Sigmoid colon (tissue), 7 donors: Measurements from ENCODE around the gene ZNF277. TPM values are rescaled to one million over a fixed set of nuclear protein-coding genes. Genes with fewer than 3 reads are reported as not detected.

Experiments
- DNase-seq: peaks from one replicate; pipeline ENCODE4 v3.0.0-alpha.2; 2019
- H3K27ac ChIP-seq, 4 donors: fragments of 200-600 bp; sonication (generic); one replicate each; pipeline ENCODE4 v1.5.1; 2016 to 2019; ENCODE audit warnings: mild to moderate bottlenecking in 1 of 4
- H3K27me3 ChIP-seq, 3 donors: fragments of 200-600 bp; sonication (generic); one replicate each; pipeline ENCODE4 v1.5.1; 2019; ENCODE audit warnings: mild to moderate bottlenecking in 1 of 3
- H3K36me3 ChIP-seq, 4 donors: fragments of 200-600 bp; sonication (generic); one replicate each; pipeline ENCODE4 v1.5.1; 2016 to 2019
- H3K4me1 ChIP-seq, 4 donors: fragments of 200-600 bp; sonication (generic); one replicate each; pipeline ENCODE4 v1.5.1; 2017 to 2019
- H3K4me3 ChIP-seq, 4 donors: fragments of 200-600 bp; sonication (generic); one replicate each; pipeline ENCODE4 v1.5.1; 2017 to 2019; ENCODE audit warnings: mild to moderate bottlenecking in 2 of 4, moderate library complexity in 1 of 4
- H3K9me3 ChIP-seq, 4 donors: fragments of 200-600 bp in 3 of 4; sonication (generic) in 3 of 4; one replicate each; pipeline versions ENCODE4 v1.5.1 to v1.6.1; 2013 to 2019
- EP300 ChIP-seq, 4 donors: sonication (generic); formaldehyde crosslinking; IDR thresholded peaks; one replicate each; pipeline ENCODE4 v1.6.1; 2017; ENCODE audit warnings: antibody characterized with exemption in 4 of 4
- POLR2A ChIP-seq, 2 donors: fragments of 450-650 bp; IDR thresholded peaks; one replicate each; pipeline ENCODE4 v1.6.1; 2016; ENCODE audit warnings: antibody characterized with exemption in 2 of 2, mild to moderate bottlenecking in 2 of 2, moderate library complexity in 2 of 2
- POLR2AphosphoS5 ChIP-seq, 4 donors: sonication (generic); formaldehyde crosslinking; IDR thresholded peaks; one replicate each; pipeline ENCODE4 v1.6.1; 2017; ENCODE audit warnings: antibody characterized with exemption in 4 of 4
- WGBS, 2 donors: extraction: QIAGEN DNeasy Blood & Tissue Kit; methylation state at CpG; one replicate each; pipeline ENCODE4 v1.1.7; 2013; 5-methylcytosine and 5-hydroxymethylcytosine counted together
- intact Hi-C: fragments of 100-400 bp; cut with DNase I; formaldehyde crosslinking; loops from one replicate; pipeline ENCODE4 v1.15.1; 2023
- polyA plus RNA-seq, 3 donors: library from polyadenylated mRNA; stranded (reverse); fragments of 200-250 nt; gene quantifications; one replicate each; pipeline ENCODE4 v1.2.3, GENCODE V29; 2013
- total RNA-seq, 4 donors: library from RNA; depleted of rRNA; stranded (reverse); fragments of >200 nt; gene quantifications; one replicate each; pipeline ENCODE4 v1.1.0, GENCODE V29; 2016
- TF ChIP-seq, protein P1 (sequence below), 4 experiments: fragments of 450-650 bp in 3 of 4; fragments of 200-600 bp in 1 of 4; IDR thresholded peaks; one replicate each; pipeline ENCODE4 v1.5.1; 2016 to 2019; ENCODE audit warnings: antibody characterized with exemption in 4 of 4, mild to moderate bottlenecking in 3 of 4, moderate library complexity in 2 of 4
- donor health status: healthy with polysubstance abuse.
- donor health status: Bipolar disorder and iron deficiency.
- donor health status: healthy.

ZNF277 gene
- total and polyA plus RNA-seq, 7 donors = 15.8 to 49.3 (median 39.0) TPM

DNA sequence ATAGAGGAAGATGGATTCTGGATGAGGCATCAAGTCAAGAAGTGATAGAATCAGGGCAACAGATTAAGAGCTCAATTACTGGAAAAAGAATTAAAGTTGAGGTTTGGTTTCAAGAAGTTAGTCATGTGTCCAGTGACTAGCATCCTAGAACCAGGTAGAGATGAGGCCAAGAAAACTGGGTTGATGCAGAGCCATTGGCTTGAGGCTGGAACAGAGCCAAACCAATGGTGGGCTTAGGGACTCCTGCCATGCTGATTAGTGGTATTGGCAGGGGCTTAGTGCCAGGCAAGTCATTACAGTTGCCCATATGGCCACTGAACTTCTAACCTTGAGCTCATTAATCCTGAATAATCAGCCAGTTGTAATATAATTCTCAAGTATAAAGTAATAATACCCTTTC is 18.5 kb downstream of the ZNF277 start:
- intact Hi-C loops = no loop called here

DNA sequence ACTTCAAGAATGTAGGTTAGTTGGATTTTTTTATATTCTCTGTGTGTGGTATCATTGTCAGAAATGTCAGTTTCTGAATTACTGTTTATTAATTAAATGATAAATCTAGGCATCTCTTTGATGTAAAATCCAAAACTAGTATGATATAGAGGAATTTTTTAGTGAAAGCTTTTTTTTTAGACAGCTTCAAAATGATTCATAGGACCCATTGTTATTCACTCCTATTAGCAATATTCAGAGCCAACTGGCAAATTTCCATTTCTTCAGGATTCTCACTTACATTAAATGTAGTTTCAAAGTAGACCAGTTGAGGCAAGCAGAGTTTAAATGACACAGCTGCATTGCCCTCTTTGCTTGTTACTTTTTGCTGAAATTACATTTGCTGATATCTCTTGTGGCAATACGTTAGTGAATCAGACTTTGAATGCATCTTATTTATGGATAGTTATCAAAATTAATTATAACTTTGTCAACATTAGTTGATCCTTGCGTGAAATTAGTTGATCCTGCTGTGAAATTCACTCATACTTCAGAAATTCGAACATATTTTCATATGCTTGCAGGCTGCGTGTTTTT is 20.3 kb downstream of the ZNF277 start:
- intact Hi-C loops = no loop called here
- 97 to 98% methylated on average over 4 of the region's 4 CpGs for WGBS, 2 donors
- no peak for DNase-seq
- Histone ChIP-seq H3K4me1 (no peaks in the 10 kb centered on the region), H3K9me3 (no peaks in the 10 kb centered on the region), H3K27me3 (no peaks in the 10 kb centered on the region), H3K27ac (no peak overlapping the region), H3K36me3 (no peaks in the 10 kb centered on the region), H3K4me3 (no peak overlapping the region)
- TF ChIP-seq POLR2A (IDR thresholded peaks at IDR 0.05) = no peak
- TF ChIP-seq POLR2AphosphoS5 (IDR thresholded peaks at IDR 0.05) = no peak
- TF ChIP-seq, protein P1, sequence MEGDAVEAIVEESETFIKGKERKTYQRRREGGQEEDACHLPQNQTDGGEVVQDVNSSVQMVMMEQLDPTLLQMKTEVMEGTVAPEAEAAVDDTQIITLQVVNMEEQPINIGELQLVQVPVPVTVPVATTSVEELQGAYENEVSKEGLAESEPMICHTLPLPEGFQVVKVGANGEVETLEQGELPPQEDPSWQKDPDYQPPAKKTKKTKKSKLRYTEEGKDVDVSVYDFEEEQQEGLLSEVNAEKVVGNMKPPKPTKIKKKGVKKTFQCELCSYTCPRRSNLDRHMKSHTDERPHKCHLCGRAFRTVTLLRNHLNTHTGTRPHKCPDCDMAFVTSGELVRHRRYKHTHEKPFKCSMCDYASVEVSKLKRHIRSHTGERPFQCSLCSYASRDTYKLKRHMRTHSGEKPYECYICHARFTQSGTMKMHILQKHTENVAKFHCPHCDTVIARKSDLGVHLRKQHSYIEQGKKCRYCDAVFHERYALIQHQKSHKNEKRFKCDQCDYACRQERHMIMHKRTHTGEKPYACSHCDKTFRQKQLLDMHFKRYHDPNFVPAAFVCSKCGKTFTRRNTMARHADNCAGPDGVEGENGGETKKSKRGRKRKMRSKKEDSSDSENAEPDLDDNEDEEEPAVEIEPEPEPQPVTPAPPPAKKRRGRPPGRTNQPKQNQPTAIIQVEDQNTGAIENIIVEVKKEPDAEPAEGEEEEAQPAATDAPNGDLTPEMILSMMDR (IDR thresholded peaks at IDR 0.05) = no peak
- TF ChIP-seq EP300 (IDR thresholded peaks at IDR 0.05) = no peak

More for the DNA sequence above, 18.5 kb downstream of the ZNF277 start:
- no peak overlapping the region for H3K27ac ChIP-seq
- no peaks in the 10 kb centered on the region for H3K27me3 ChIP-seq
- H3K4me1 ChIP-seq = no peaks in the 10 kb centered on the region
- TF ChIP-seq POLR2AphosphoS5 (IDR thresholded peaks at IDR 0.05) (no peak), POLR2A (IDR thresholded peaks at IDR 0.05) (no peak), EP300 (IDR thresholded peaks at IDR 0.05) (no peak)
- TF ChIP-seq, protein P1 (IDR thresholded peaks at IDR 0.05) = no peak
- DNase-seq = no peak
- H3K9me3 ChIP-seq = no peaks in the 10 kb centered on the region
- H3K36me3 ChIP-seq = no peaks in the 10 kb centered on the region
- no peak overlapping the region for H3K4me3 ChIP-seq

DNA sequence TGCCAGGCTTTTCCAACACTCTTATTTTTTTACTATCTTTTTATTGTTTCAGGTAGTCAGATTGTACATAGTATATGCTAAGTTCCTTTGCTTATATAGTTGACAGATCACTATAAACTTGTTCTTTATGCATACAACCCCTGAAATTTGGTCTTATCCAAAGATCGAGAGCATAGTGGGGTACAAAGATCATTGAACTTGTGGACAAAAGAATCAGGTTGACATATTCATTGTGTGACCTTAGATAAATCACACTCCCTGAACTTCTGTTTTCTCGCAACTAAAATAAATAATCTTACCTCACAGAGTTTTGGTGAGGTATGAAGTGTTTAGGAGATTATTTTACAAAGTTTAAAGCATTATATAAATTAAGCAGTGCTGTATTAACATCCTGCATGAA is 22.1 kb downstream of the ZNF277 start:
- H3K27ac ChIP-seq = no peak overlapping the region
- 89 to 91% methylated on average over 2 of the region's 2 CpGs for WGBS, 2 donors

DNA sequence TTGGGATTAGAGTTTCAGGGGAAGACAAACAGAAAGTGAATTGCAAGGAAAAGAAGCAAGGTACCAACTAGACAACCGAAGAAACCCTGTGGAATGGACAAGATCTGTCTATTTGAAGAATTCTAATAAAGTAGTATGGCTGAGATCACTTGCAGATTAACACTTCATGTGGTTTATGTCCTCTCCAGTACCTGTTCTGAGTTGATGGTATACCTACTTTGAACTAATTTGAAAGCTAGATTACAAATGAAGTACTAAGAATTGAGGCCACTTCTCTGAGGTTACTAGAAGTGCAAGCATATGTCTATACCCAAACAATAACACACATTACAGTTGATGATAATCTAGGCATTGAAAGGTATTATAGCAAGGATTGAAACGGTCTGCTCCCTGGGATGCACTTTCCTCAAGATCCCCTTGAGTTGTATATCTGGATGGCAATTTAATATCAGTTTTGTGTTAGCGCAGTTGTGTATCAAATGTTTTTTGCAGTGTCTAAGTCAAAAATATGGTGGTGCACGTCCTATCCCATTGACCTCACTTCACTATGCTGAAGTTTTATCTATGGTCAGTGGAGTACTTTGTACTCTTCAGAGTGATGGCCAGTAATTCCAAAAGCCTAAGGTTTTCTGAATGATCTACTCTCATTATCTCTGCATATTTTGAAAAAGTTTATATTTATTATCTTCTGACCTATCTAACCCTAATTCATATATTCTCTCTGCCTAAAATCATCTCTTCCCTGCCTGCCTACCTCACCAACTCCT is 25.9 kb downstream of the ZNF277 start:
- H3K27ac ChIP-seq = no peak overlapping the region
- no peaks in the 10 kb centered on the region for H3K27me3 ChIP-seq
- no peak for DNase-seq
- intact Hi-C loops = no loop called here
- TF ChIP-seq, protein P1 (IDR thresholded peaks at IDR 0.05) = no peak
- no peak for TF ChIP-seq EP300 (IDR thresholded peaks at IDR 0.05)
- no peak for TF ChIP-seq POLR2AphosphoS5 (IDR thresholded peaks at IDR 0.05)
- no peak for TF ChIP-seq POLR2A (IDR thresholded peaks at IDR 0.05)
- no peak overlapping the region for H3K4me3 ChIP-seq
- no peaks in the 10 kb centered on the region for H3K36me3 ChIP-seq
- H3K9me3 ChIP-seq = no peaks in the 10 kb centered on the region
- peaks cover 0 to 8% (median 2%) of the 10 kb centered on the region in 4 donors for H3K4me1 ChIP-seq
- WGBS, 2 donors = 84 to 97% methylated on average over 4 of the region's 4 CpGs

More for the DNA sequence above, 22.1 kb downstream of the ZNF277 start:
- Histone ChIP-seq H3K36me3 (no peaks in the 10 kb centered on the region), H3K9me3 (no peaks in the 10 kb centered on the region), H3K4me3 (no peak overlapping the region), H3K4me1 (peaks cover 0 to 8% (median 2%) of the 10 kb centered on the region in 4 donors), H3K27me3 (no peaks in the 10 kb centered on the region)
- DNase-seq = no peak
- intact Hi-C loops = no loop called here
- TF ChIP-seq EP300 (IDR thresholded peaks at IDR 0.05) (no peak), POLR2A (IDR thresholded peaks at IDR 0.05) (no peak), POLR2AphosphoS5 (IDR thresholded peaks at IDR 0.05) (no peak)
- TF ChIP-seq, protein P1 (IDR thresholded peaks at IDR 0.05) = no peak
